ENCODE results near the gene JAZF1.

- TF ChIP-seq EZH2 (IDR thresholded peaks at IDR 0.05; ENCODE audit: insufficient read depth, poor library complexity, severe bottlenecking) (no peak), EZH2phosphoT487 (IDR thresholded peaks at IDR 0.05; ENCODE audit: insufficient read depth, low read depth) (no peak)
These were observed 344.1 kb downstream of the JAZF1 start for GRCh38 chr7:27836536-27836935.

All from GM23248 (cell line).